Fibroblast of villous mesenchyme (primary cell): Measurements from ENCODE around the gene CISD3. TPM values are rescaled to one million over a fixed set of nuclear protein-coding genes. Genes with fewer than 3 reads are reported as not detected.

ENCODE experiments used
- DNase-seq: peaks from one replicate; pipeline ENCODE4 v3.0.0-alpha.2; 2010; ENCODE audit warnings: low read depth
- H3K4me3 ChIP-seq: 2 replicates; pipeline ENCODE4 v1.5.1; 2011; ENCODE audit warnings: low read depth, mild to moderate bottlenecking, low read length
- CTCF ChIP-seq: IDR thresholded peaks from 2 replicates; pipeline ENCODE4 v1.5.1; 2012; ENCODE audit warnings: low read depth, mild to moderate bottlenecking, low read length; ENCODE audit not compliant: insufficient read depth
- total RNA-seq: library from RNA; depleted of rRNA; stranded (reverse); fragments of >200 nt; gene quantifications from 2 replicates; pipeline ENCODE4 v1.2.3, GENCODE V29; 2012

Gene CISD3
- total RNA-seq, 1 donor, result 2.6 TPM

GRCh38 chr17:38703742-38704605 lies 26.2 kb upstream of the CISD3 start:
- H3K4me3 ChIP-seq, result peak overlapping the region; percentile 78
- DNase-seq, result peak; percentile 45
- no peak for TF ChIP-seq CTCF

- TF ChIP-seq CTCF, result no peak
- H3K4me3 ChIP-seq, result peak within 1 kb of the TSS; percentile 78
- DNase-seq, result peak; percentile 78
Measured at GRCh38 chr17:38704606-38705522, 25.3 kb upstream of the CISD3 start, which contains the start of gene MLLT6. Gene MLLT6, plus strand, starts transcription at chr17:38705273. Its CDS starts 360 bp downstream, at chr17:38705633.

GRCh38 chr17:38705523-38705802 lies 24.7 kb upstream of the CISD3 start:
- TF ChIP-seq CTCF, result no peak
- no peak for DNase-seq
- peak overlapping the region; percentile 78 for H3K4me3 ChIP-seq

- TF ChIP-seq CTCF, result no peak
- H3K4me3 ChIP-seq, result peak overlapping the region; percentile 78
- DNase-seq, result peak; percentile 16
Measured at GRCh38 chr17:38705803-38706504, 24.2 kb upstream of the CISD3 start.

GRCh38 chr17:38706505-38707216 lies 23.5 kb upstream of the CISD3 start:
- DNase-seq, result no peak
- H3K4me3 ChIP-seq, result peak overlapping the region; percentile 78
- TF ChIP-seq CTCF, result no peak
